ENCODE measurements around the gene CDC45.
A peak's percentile ranks its signal among the peaks of the same experiment; 100 is the strongest.
"Not testable (repeated sequence)": the region's sequence is repeated elsewhere in the genome, so short reads cannot be mapped to it uniquely, and the experiment has no call there.

The CDC45 gene

GRCh38 chr22:19517919-19518611, 38.3 kb downstream of the CDC45 start:
- no peak for DNase-seq

- no peak for DNase-seq
Observed at GRCh38 chr22:19518635-19519034, 38.9 kb downstream of the CDC45 start.

GRCh38 chr22:19519041-19519926, 39.6 kb downstream of the CDC45 start:
- no peak for DNase-seq

GRCh38 chr22:19520007-19520406, 40.3 kb downstream of the CDC45 start:
- DNase-seq, result no peak

- no peak for DNase-seq
Observed at GRCh38 chr22:19520566-19521305, 41.0 kb downstream of the CDC45 start.

GRCh38 chr22:19522190-19522880, 42.6 kb downstream of the CDC45 start:
- DNase-seq, result peak; percentile 20

- no peak for DNase-seq
Observed at GRCh38 chr22:19522881-19523239, 43.1 kb downstream of the CDC45 start.

- DNase-seq, result peak; percentile 49
Observed at GRCh38 chr22:19523240-19524169, 43.8 kb downstream of the CDC45 start.

GRCh38 chr22:19524170-19525115, 44.7 kb downstream of the CDC45 start, which contains the start of gene CLDN5:
Gene CLDN5 (minus strand): TSS chr22:19524410. CDS start chr22:19524255, 155 bp downstream.
- peak; percentile 27 for DNase-seq

GRCh38 chr22:19525116-19525660, 45.5 kb downstream of the CDC45 start:
- no peak for DNase-seq

GRCh38 chr22:19525666-19526065, 45.9 kb downstream of the CDC45 start:
- no peak for DNase-seq

GRCh38 chr22:19526076-19526701, 46.5 kb downstream of the CDC45 start:
- DNase-seq, result no peak

- no peak for DNase-seq
Observed at GRCh38 chr22:19526702-19527111, 47.0 kb downstream of the CDC45 start.

GRCh38 chr22:19527321-19527721, 47.6 kb downstream of the CDC45 start:
- no peak for DNase-seq

- DNase-seq, result no peak
Observed at GRCh38 chr22:19527861-19528417, 48.2 kb downstream of the CDC45 start.

- no peak for DNase-seq
Observed at GRCh38 chr22:19529811-19530210, 50.1 kb downstream of the CDC45 start.

- DNase-seq, result no peak
Observed at GRCh38 chr22:19530751-19531150, 51.0 kb downstream of the CDC45 start.

- DNase-seq, result not testable (repeated sequence)
Observed at GRCh38 chr22:19531327-19531726, 51.6 kb downstream of the CDC45 start.

- no peak for DNase-seq
Observed at GRCh38 chr22:19533049-19533626, 53.4 kb downstream of the CDC45 start.
